ENCODE data around the gene MAPKBP1. TPM values are rescaled to one million over a fixed set of nuclear protein-coding genes. Genes with fewer than 3 reads are reported as not detected.

Gene MAPKBP1
- polyA plus RNA-seq, 3 donors = 0.76 to 8.6 (median 1.1) TPM

- peaks cover 0 to 10% (median 9%) of the 10 kb centered on the region in 3 donors for H3K27me3 Mint-ChIP-seq (ENCODE audit: low read depth in 3 of 3)
- H3K9me3 Mint-ChIP-seq = no peaks in the 10 kb centered on the region
- Histone ChIP-seq H4K20me1 (ENCODE audit: insufficient read depth, low read length) (no peaks in the 10 kb centered on the region), H3K27ac (ENCODE audit: low read depth in 1 of 2, low read length in 2 of 2) (no peak overlapping the region), H3K4me2 (replicated peaks; ENCODE audit: extremely low read depth, low read length, poor library complexity, severe bottlenecking) (no peak overlapping the region), H3K79me2 (ENCODE audit: insufficient read depth, low read length) (no peaks in the 10 kb centered on the region), H2AFZ (ENCODE audit: insufficient read depth, low read depth, low read length, poor library complexity, severe bottlenecking) (no peak overlapping the region), H3K9me3 (replicated peaks in 1 of 2; ENCODE audit: control insufficient read depth in 1 of 2, insufficient read depth in 1 of 2, low read length in 2 of 2) (no peaks in the 10 kb centered on the region), H3K36me3 (replicated peaks in 1 of 2; ENCODE audit: control insufficient read depth in 1 of 2, insufficient read depth in 2 of 2, low read length in 2 of 2) (peaks cover 28 to 29% of the 10 kb centered on the region in 2 donors), H3K4me1 (ENCODE audit: control insufficient read depth in 1 of 2, insufficient read depth in 2 of 2, low read length in 2 of 2) (no peaks in the 10 kb centered on the region), H3K27me3 (ENCODE audit: control insufficient read depth in 2 of 2, insufficient read depth in 2 of 2, low read length in 2 of 2) (no peaks in the 10 kb centered on the region), H3K4me3 (replicated peaks in 1 of 3; ENCODE audit: low read depth in 2 of 3, low read length in 3 of 3) (no peak overlapping the region), H3K9ac (ENCODE audit: insufficient read depth, low read length, poor library complexity, severe bottlenecking) (no peak overlapping the region)
- 52% methylated on average over 10 of the region's 11 CpGs for WGBS (ENCODE audit: insufficient coverage)
- intact Hi-C loops (cut with micrococcal nuclease) = no loop called here
- no peak overlapping the region for H3K27ac Mint-ChIP-seq
- TF ChIP-seq CTCF (IDR thresholded peaks at IDR 0.05) = no peak
- DNase-seq = no peak
- no peaks in the 10 kb centered on the region for H3K4me1 Mint-ChIP-seq
- H3K4me3 Mint-ChIP-seq = no peak overlapping the region
- peaks cover 31% of the 10 kb centered on the region in 2 donors for H3K36me3 Mint-ChIP-seq
These were observed 76.9 kb downstream of the MAPKBP1 start for GRCh38 chr15:41851167-41851523.

- WGBS (ENCODE audit: insufficient coverage) = 83% methylated on average over 2 of the region's 8 CpGs
- TF ChIP-seq CTCF (IDR thresholded peaks at IDR 0.05) = no peak
- H3K27me3 ChIP-seq (ENCODE audit: control insufficient read depth in 2 of 2, insufficient read depth in 2 of 2, low read length in 2 of 2) = no peaks in the 10 kb centered on the region
- DNase-seq = no peak
- no peaks in the 10 kb centered on the region for H3K9me3 ChIP-seq (replicated peaks in 1 of 2; ENCODE audit: control insufficient read depth in 1 of 2, insufficient read depth in 1 of 2, low read length in 2 of 2)
- no peaks in the 10 kb centered on the region for H3K4me1 ChIP-seq (ENCODE audit: control insufficient read depth in 1 of 2, insufficient read depth in 2 of 2, low read length in 2 of 2)
- no peak overlapping the region for H3K4me2 ChIP-seq (replicated peaks; ENCODE audit: extremely low read depth, low read length, poor library complexity, severe bottlenecking)
- peaks cover 24% of the 10 kb centered on the region in 2 donors for H3K36me3 Mint-ChIP-seq
- intact Hi-C loops (cut with micrococcal nuclease) = no loop called here
- H3K27ac Mint-ChIP-seq = no peak overlapping the region
- H4K20me1 ChIP-seq (ENCODE audit: insufficient read depth, low read length) = no peaks in the 10 kb centered on the region
- no peak overlapping the region for H3K27ac ChIP-seq (ENCODE audit: low read depth in 1 of 2, low read length in 2 of 2)
- H3K36me3 ChIP-seq (replicated peaks in 1 of 2; ENCODE audit: control insufficient read depth in 1 of 2, insufficient read depth in 2 of 2, low read length in 2 of 2) = peaks cover 21 to 22% of the 10 kb centered on the region in 2 donors
- H3K9ac ChIP-seq (ENCODE audit: insufficient read depth, low read length, poor library complexity, severe bottlenecking) = no peak overlapping the region
- no peak overlapping the region for H3K4me3 ChIP-seq (replicated peaks in 1 of 3; ENCODE audit: low read depth in 2 of 3, low read length in 3 of 3)
- H3K4me1 Mint-ChIP-seq = no peaks in the 10 kb centered on the region
- H2AFZ ChIP-seq (ENCODE audit: insufficient read depth, low read depth, low read length, poor library complexity, severe bottlenecking) = no peak overlapping the region
- peaks cover 0 to 10% (median 10%) of the 10 kb centered on the region in 3 donors for H3K27me3 Mint-ChIP-seq (ENCODE audit: low read depth in 3 of 3)
- no peaks in the 10 kb centered on the region for H3K9me3 Mint-ChIP-seq
- no peak overlapping the region for H3K4me3 Mint-ChIP-seq
- H3K79me2 ChIP-seq (ENCODE audit: insufficient read depth, low read length) = no peaks in the 10 kb centered on the region
These were observed 77.6 kb downstream of the MAPKBP1 start for GRCh38 chr15:41851755-41852370.

All from CD14-positive monocyte (primary cell).